Gastroesophageal sphincter (tissue), 4 donors: ENCODE measurements around the gene OPN5. TPM values are rescaled to one million over a fixed set of nuclear protein-coding genes. Genes with fewer than 3 reads are reported as not detected.

Experiments used
- ATAC-seq: fragments of 150-250 bp; one replicate; pipeline ENCODE4 v1.9.1; 2016; ENCODE audit warnings: mild to moderate bottlenecking, moderate library complexity
- H3K27ac ChIP-seq, 4 donors: fragments of 200-600 bp; sonication (generic) in 3 of 4; 1 replicate in 3 of 4; 2 replicates in 1 of 4; pipeline ENCODE4 v1.5.1; 2016 to 2019
- H3K27me3 ChIP-seq: fragments of 200-600 bp; sonication (generic); one replicate; pipeline ENCODE4 v1.5.1; 2019
- H3K36me3 ChIP-seq, 2 donors: fragments of 200-600 bp; sonication (generic); one replicate each; pipeline ENCODE4 v1.5.1; 2019; ENCODE audit warnings: control low read depth in 1 of 2
- H3K4me1 ChIP-seq, 3 donors: fragments of 200-600 bp; sonication (generic); 1 replicate in 2 of 3; 2 replicates in 1 of 3; pipeline ENCODE4 v1.5.1; 2016 to 2019; ENCODE audit warnings: control low read depth in 2 of 3
- H3K4me3 ChIP-seq, 2 donors: fragments of 200-600 bp; sonication (generic); one replicate each; pipeline ENCODE4 v1.5.1; 2019; ENCODE audit warnings: mild to moderate bottlenecking in 1 of 2, moderate library complexity in 1 of 2
- H3K9me3 ChIP-seq, 3 donors: fragments of 200-600 bp; sonication (generic); one replicate each; pipeline ENCODE4 v1.5.1; 2017 to 2019; ENCODE audit warnings: control low read depth in 2 of 3
- CTCF ChIP-seq, 4 experiments: fragments of 200-600 bp in 2 of 4; fragments of 450-650 bp in 2 of 4; sonication (generic) in 1 of 4; IDR thresholded peaks; one replicate each; pipeline ENCODE4 v1.5.1; 2017 to 2019; ENCODE audit warnings: antibody characterized with exemption in 4 of 4, mild to moderate bottlenecking in 2 of 4, moderate library complexity in 2 of 4
- EP300 ChIP-seq: sonication (generic); formaldehyde crosslinking; IDR thresholded peaks from one replicate; pipeline ENCODE4 v1.6.1; 2017; ENCODE audit warnings: antibody characterized with exemption, mild to moderate bottlenecking
- POLR2A ChIP-seq, 2 donors: fragments of 450-650 bp; IDR thresholded peaks; one replicate each; pipeline ENCODE4 v1.6.1; 2017; ENCODE audit warnings: antibody characterized with exemption in 2 of 2, mild to moderate bottlenecking in 2 of 2, moderate library complexity in 1 of 2
- POLR2AphosphoS5 ChIP-seq: sonication (generic); formaldehyde crosslinking; IDR thresholded peaks from one replicate; pipeline ENCODE4 v1.6.1; 2017; ENCODE audit warnings: antibody characterized with exemption
- WGBS, 2 donors: methylation state at CpG; one replicate each; pipeline ENCODE4 v1.1.5; 2018; ENCODE audit warnings: low coverage in 1 of 2; 5-methylcytosine and 5-hydroxymethylcytosine counted together
- small RNA-seq, 4 donors: library from RNA; depleted of rRNA; stranded (forward); fragments of <200 nt; gene quantifications; one replicate each; pipeline ENCODE3, GENCODE V24; 2016
- total RNA-seq, 4 donors: library from RNA; depleted of rRNA; stranded (reverse); fragments of >200 nt; gene quantifications; one replicate each; pipeline ENCODE4 v1.1.0, GENCODE V29; 2016

The OPN5 gene
- total RNA-seq, 4 donors from 2014 or later: 0.08 TPM; not detected in 3

GRCh38 chr6:47862731-47863130 lies 80.9 kb downstream of the OPN5 start:
- no peak for TF ChIP-seq EP300
- no peak for TF ChIP-seq POLR2AphosphoS5
- no peak for TF ChIP-seq POLR2A (IDR thresholded peaks at IDR 0.05)
- no peak for TF ChIP-seq CTCF (IDR thresholded peaks at IDR 0.05)
- no peaks in the 10 kb centered on the region for H3K9me3 ChIP-seq
- H3K4me1 ChIP-seq: no peaks in the 10 kb centered on the region
- no peak overlapping the region for H3K27ac ChIP-seq
- no peaks in the 10 kb centered on the region for H3K36me3 ChIP-seq
- no peaks in the 10 kb centered on the region for H3K27me3 ChIP-seq
- no peak for ATAC-seq
- whole genome bisulfite sequencing, 2 donors: 73 to 100% methylated on average over 1 of the region's 1 CpG
- no peak overlapping the region for H3K4me3 ChIP-seq

- Histone ChIP-seq H3K9me3 (no peaks in the 10 kb centered on the region), H3K4me1 (no peaks in the 10 kb centered on the region), H3K36me3 (no peaks in the 10 kb centered on the region), H3K4me3 (no peak overlapping the region), H3K27ac (no peak overlapping the region), H3K27me3 (no peaks in the 10 kb centered on the region)
- WGBS, 2 donors: 27 to 73% methylated on average over 2 of the region's 2 CpGs
- no peak for TF ChIP-seq EP300
- no peak for TF ChIP-seq POLR2AphosphoS5
- no peak for TF ChIP-seq POLR2A (IDR thresholded peaks at IDR 0.05)
- TF ChIP-seq CTCF (IDR thresholded peaks at IDR 0.05): no peak
- no peak for ATAC-seq
Observed at GRCh38 chr6:47865206-47865605, 83.4 kb downstream of the OPN5 start.

GRCh38 chr6:47875593-47875992 lies 93.8 kb downstream of the OPN5 start:
- ATAC-seq: no peak
- Histone ChIP-seq H3K9me3 (no peaks in the 10 kb centered on the region), H3K4me3 (no peak overlapping the region), H3K4me1 (no peaks in the 10 kb centered on the region), H3K27ac (no peak overlapping the region), H3K36me3 (no peaks in the 10 kb centered on the region), H3K27me3 (no peaks in the 10 kb centered on the region)
- no peak for TF ChIP-seq POLR2A (IDR thresholded peaks at IDR 0.05)
- no peak for TF ChIP-seq POLR2AphosphoS5
- TF ChIP-seq CTCF (IDR thresholded peaks at IDR 0.05): no peak
- TF ChIP-seq EP300: no peak
- whole genome bisulfite sequencing, 2 donors: 60 to 80% methylated on average over 1 of the region's 1 CpG

Small RNAs within 50 kb of the gene (small RNA-seq; reads per million reads assigned to genes)
- 0 reads per million in 4 donors for gene RNU1-105P

Other genes with a start within 250 kb of the OPN5 start
- gene ADGRF4, start 83.5 kb upstream of the OPN5 start, total RNA-seq: under 1 TPM in 2 of 4 donors, not detected in 2; 0.17 to 0.46 TPM